ENCODE data around the gene DACH1. TPM values are rescaled to one million over a fixed set of nuclear protein-coding genes. Genes with fewer than 3 reads are reported as not detected.

The DACH1 gene
- total RNA-seq, 1 donor from 2014 or later = 39.5 TPM

- Mint-ChIP-seq H3K9me3 (no peaks in the 10 kb centered on the region), H3K27ac (no peak overlapping the region), H3K4me3 (no peak overlapping the region), H3K27me3 (peaks cover 42% of the 10 kb centered on the region), H3K4me1 (ENCODE audit: unreplicated experiment) (peaks cover 38% of the 10 kb centered on the region), H3K36me3 (no peaks in the 10 kb centered on the region)
- DNase-seq (ENCODE audit: extremely low spot score, unreplicated experiment) = no peak
- no peak for TF ChIP-seq CTCF (conservative IDR thresholded peaks at IDR 0.05)
These were observed 4.8 kb upstream of the DACH1 start for GRCh38 chr13:71871844-71872243.

GRCh38 chr13:71871176-71871754 lies 4.3 kb upstream of the DACH1 start:
- H3K36me3 Mint-ChIP-seq = no peaks in the 10 kb centered on the region
- H3K9me3 Mint-ChIP-seq = no peaks in the 10 kb centered on the region
- DNase-seq (ENCODE audit: extremely low spot score, unreplicated experiment) = no peak
- H3K27me3 Mint-ChIP-seq = peaks cover 42% of the 10 kb centered on the region
- H3K27ac Mint-ChIP-seq = no peak overlapping the region
- peak overlapping the region; percentile 2 for H3K4me3 Mint-ChIP-seq
- peaks cover 38% of the 10 kb centered on the region for H3K4me1 Mint-ChIP-seq (ENCODE audit: unreplicated experiment)
- TF ChIP-seq CTCF (conservative IDR thresholded peaks at IDR 0.05) = no peak

GRCh38 chr13:71870100-71870499 lies 3.1 kb upstream of the DACH1 start:
- H3K4me3 Mint-ChIP-seq = peak overlapping the region; percentile 66
- peaks cover 38% of the 10 kb centered on the region for H3K4me1 Mint-ChIP-seq (ENCODE audit: unreplicated experiment)
- H3K9me3 Mint-ChIP-seq = no peaks in the 10 kb centered on the region
- peaks cover 39% of the 10 kb centered on the region for H3K27me3 Mint-ChIP-seq
- no peaks in the 10 kb centered on the region for H3K36me3 Mint-ChIP-seq
- no peak for DNase-seq (ENCODE audit: extremely low spot score, unreplicated experiment)
- TF ChIP-seq CTCF (conservative IDR thresholded peaks at IDR 0.05) = no peak
- H3K27ac Mint-ChIP-seq = peak overlapping the region; percentile 43

GRCh38 chr13:71869274-71869673 lies 2.3 kb upstream of the DACH1 start:
- H3K4me1 Mint-ChIP-seq (ENCODE audit: unreplicated experiment) = peaks cover 32% of the 10 kb centered on the region
- no peak for DNase-seq (ENCODE audit: extremely low spot score, unreplicated experiment)
- H3K27ac Mint-ChIP-seq = no peak overlapping the region
- no peaks in the 10 kb centered on the region for H3K9me3 Mint-ChIP-seq
- H3K36me3 Mint-ChIP-seq = peaks cover 4% of the 10 kb centered on the region
- TF ChIP-seq CTCF (conservative IDR thresholded peaks at IDR 0.05) = no peak
- H3K27me3 Mint-ChIP-seq = peaks cover 47% of the 10 kb centered on the region
- peak overlapping the region; percentile 15 for H3K4me3 Mint-ChIP-seq

GRCh38 chr13:71866335-71867130 lies 471 bp downstream of the DACH1 start:
- Mint-ChIP-seq H3K27ac (peak overlapping the region; percentile 91), H3K36me3 (peaks cover 4% of the 10 kb centered on the region), H3K4me3 (peak overlapping the region; percentile 97), H3K4me1 (ENCODE audit: unreplicated experiment) (peaks cover 19% of the 10 kb centered on the region), H3K27me3 (peaks cover 45% of the 10 kb centered on the region), H3K9me3 (no peaks in the 10 kb centered on the region)
- peak; percentile 71 for DNase-seq (ENCODE audit: extremely low spot score, unreplicated experiment)
- no peak for TF ChIP-seq CTCF (conservative IDR thresholded peaks at IDR 0.05)

Measured in type B pancreatic cell (in vitro differentiated cells).